ENCODE measurements around the gene SPINK4. TPM values are rescaled to one million over a fixed set of nuclear protein-coding genes. Genes with fewer than 3 reads are reported as not detected.

SPINK4 gene
- polyA plus RNA-seq, 3 donors from 2014 or later, result not detected

DNA sequence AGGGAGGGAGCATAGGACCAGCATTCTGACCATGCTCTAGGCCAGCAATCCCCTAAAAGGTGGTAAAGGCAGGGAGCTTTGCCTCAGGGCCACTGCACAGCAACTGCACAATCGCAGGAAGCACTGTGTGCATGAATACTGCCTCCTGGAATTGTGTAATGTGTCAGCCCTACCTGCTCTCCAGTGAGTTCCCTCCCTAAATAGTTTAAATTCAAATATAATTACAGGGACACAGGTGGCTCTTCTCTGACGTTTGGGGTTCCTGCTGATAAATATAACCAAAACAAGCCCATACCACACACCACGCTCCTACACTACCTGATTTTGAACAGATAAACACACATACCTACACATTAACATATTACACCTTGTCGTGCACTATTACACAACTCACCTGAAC, 15.5 kb downstream of the SPINK4 start:
- peak overlapping the region in 1 of 6 donors; percentile 4 for H3K27ac Mint-ChIP-seq
- no peak overlapping the region for H3K4me3 Mint-ChIP-seq
- no peaks in the 10 kb centered on the region for H3K9me3 Mint-ChIP-seq
- DNase-seq, result no peak
- H3K36me3 Mint-ChIP-seq, result peaks cover 35 to 64% (median 35%) of the 10 kb centered on the region in 3 donors
- peaks cover 0 to 11% of the 10 kb centered on the region in 2 donors for H3K4me1 Mint-ChIP-seq
- no peaks in the 10 kb centered on the region for H3K27me3 Mint-ChIP-seq (ENCODE audit: low read depth in 3 of 3)

GRCh38 chr9:33256236-33256635, 16.3 kb downstream of the SPINK4 start:
- Mint-ChIP-seq H3K36me3 (peaks cover 41 to 72% (median 42%) of the 10 kb centered on the region in 3 donors), H3K4me3 (no peak overlapping the region), H3K27ac (no peak overlapping the region), H3K27me3 (ENCODE audit: low read depth in 3 of 3) (no peaks in the 10 kb centered on the region), H3K9me3 (no peaks in the 10 kb centered on the region), H3K4me1 (peaks cover 0 to 16% of the 10 kb centered on the region in 2 donors)
- no peak for DNase-seq

DNA sequence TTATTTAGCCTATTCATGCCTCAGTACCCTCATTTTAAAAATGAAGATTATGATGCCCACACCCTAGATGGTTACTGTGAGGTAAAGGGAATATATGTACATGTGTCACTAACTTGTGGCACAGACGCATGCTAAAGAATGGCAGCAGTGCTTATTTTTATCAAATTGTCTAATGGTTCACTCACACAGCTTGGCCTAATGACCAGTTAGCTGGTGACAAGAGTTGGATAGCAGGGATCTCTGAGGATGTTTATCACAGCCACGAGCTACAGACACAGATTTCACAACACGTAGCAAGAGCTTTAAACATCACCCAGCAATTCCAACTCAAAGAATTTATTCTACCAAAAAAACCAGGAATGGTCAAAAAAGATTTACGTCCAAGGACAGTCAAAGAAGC, 17.3 kb downstream of the SPINK4 start:
- Mint-ChIP-seq H3K4me1 (peaks cover 0 to 21% of the 10 kb centered on the region in 2 donors), H3K27ac (no peak overlapping the region), H3K4me3 (no peak overlapping the region), H3K27me3 (ENCODE audit: low read depth in 3 of 3) (no peaks in the 10 kb centered on the region), H3K9me3 (no peaks in the 10 kb centered on the region), H3K36me3 (peaks cover 39 to 79% (median 42%) of the 10 kb centered on the region in 3 donors)
- DNase-seq, result no peak

DNA sequence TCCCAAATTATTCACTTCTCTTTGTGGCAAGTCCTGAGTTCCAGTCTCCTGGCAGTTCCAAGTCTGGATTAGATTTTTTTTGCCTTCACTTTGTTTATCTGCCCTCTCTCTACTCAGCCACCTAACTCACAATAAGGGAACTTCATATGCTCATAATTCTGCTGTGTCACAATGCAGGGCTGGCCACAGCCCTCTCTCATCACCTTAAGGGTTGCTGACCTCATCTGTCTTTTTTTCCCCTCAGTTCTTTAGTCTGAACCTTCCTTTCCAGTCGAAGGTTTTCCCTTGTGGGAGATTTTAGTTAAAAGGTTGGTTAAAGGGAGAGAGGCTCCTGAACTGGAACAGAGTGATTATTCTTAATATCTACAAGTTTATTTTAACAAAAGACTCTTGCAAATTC, 20.4 kb downstream of the SPINK4 start:
- Mint-ChIP-seq H3K36me3 (peaks cover 26 to 62% (median 35%) of the 10 kb centered on the region in 3 donors), H3K4me1 (peaks cover 17 to 43% of the 10 kb centered on the region in 2 donors), H3K4me3 (no peak overlapping the region)

DNA sequence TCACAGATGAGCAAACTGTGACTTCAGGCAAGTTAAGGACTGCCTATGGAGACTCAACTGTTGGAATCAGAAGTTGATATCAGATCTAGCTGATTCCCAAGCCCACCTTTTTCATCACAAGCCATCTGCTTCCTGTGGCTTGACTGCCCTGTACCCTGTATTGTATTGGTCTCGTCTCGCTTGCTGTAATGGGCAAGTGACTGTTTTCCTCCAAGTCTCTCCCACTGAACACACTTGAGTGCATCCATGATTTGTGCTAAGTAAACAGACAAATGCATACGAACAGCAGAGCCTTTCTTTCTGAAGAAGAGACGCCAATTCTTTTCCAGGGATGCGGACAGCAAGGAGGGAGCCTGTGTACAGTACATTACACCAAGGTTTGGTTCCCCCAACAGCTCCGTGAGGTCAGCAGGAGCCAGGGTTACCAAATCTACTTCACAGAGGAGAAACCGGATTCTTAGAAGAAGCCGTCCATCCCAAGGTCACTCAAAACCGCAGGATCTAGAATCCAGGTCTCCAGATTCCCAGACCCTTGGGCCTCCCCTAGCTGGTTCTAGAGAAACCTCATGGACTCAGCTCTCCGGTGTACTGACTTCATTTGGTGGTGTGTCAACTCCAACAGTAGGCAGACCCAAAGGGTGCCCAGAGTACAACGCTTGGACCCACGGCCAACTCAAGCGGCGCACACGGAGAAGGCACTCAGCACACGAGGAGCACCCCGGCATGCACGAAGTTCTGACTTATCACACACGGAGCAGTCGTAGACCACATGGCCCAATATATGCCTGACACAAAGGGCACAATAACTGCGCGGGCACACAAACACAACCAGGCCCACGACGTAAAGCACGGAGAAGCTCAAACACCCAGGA, 23.4 kb downstream of the SPINK4 start:
- Mint-ChIP-seq H3K4me3 (peak overlapping the region; percentile 91 to 99 (median 93)), H3K27ac (peak overlapping the region; percentile 89 to 98 (median 94)), H3K36me3 (peaks cover 18 to 44% (median 23%) of the 10 kb centered on the region in 3 donors), H3K9me3 (no peaks in the 10 kb centered on the region), H3K27me3 (ENCODE audit: low read depth in 3 of 3) (peaks cover 3 to 9% (median 4%) of the 10 kb centered on the region in 3 donors), H3K4me1 (peaks cover 31 to 73% of the 10 kb centered on the region in 2 donors)
- DNase-seq, result peak in 1 of 3 donors; percentile 6

More for the DNA sequence above, 20.4 kb downstream of the SPINK4 start:
- no peaks in the 10 kb centered on the region for H3K9me3 Mint-ChIP-seq
- DNase-seq, result no peak
- peak overlapping the region in 2 of 6 donors; percentile 14 to 48 for H3K27ac Mint-ChIP-seq
- peaks cover 3 to 9% (median 4%) of the 10 kb centered on the region in 3 donors for H3K27me3 Mint-ChIP-seq (ENCODE audit: low read depth in 3 of 3)

- H3K4me3 Mint-ChIP-seq, result peak overlapping the region; percentile 91 to 99 (median 93)
- peaks cover 31 to 74% of the 10 kb centered on the region in 2 donors for H3K4me1 Mint-ChIP-seq
- H3K36me3 Mint-ChIP-seq, result peaks cover 15 to 37% (median 17%) of the 10 kb centered on the region in 3 donors
Observed at GRCh38 chr9:33264003-33264472, 24.1 kb downstream of the SPINK4 start.

DNA sequence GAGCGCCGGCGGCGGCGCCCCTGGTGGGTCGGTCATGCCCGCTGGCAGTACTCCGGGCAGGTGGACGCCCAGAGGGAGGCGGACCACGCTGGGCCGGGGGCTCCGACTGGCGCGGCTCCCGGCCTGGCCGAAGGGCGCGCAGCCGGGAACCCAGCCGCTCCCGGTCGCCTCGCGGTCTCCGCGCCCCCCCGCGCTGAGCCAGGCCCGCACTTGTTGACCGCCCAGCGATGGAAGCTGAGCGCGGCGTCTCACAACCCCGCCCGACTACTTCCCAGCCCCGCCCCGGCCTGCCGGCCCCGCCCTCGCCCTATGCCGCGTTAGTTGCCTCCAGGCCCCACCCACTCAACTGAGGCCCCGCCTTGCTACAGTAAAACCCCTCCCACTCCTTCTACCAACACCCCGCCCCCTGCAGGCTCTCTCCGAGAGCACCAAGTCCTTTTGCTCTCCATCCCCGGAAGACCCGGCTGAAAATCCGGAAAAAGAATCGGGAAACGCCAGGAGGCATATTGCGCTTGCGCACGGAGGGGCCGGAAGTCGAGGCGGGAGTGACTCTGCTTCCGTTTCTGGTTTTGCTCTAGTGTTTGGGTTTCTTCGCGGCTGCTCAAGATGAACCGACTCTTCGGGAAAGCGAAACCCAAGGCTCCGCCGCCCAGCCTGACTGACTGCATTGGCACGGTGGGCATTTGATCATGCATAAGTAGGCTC, 24.7 kb downstream of the SPINK4 start, which contains the start of the genes BAG1 and CHMP5:
BAG1 (minus strand) TSS at position 236 of the 705 bp plus-strand sequence.
CHMP5 (plus strand) TSS at position 577 of the 705 bp plus-strand sequence; CDS start at position 607, 30 bp downstream.
- no peaks in the 10 kb centered on the region for H3K9me3 Mint-ChIP-seq
- peak within 1 kb of the TSS; percentile 91 to 99 (median 97) for H3K4me3 Mint-ChIP-seq
- H3K4me1 Mint-ChIP-seq, result peaks cover 31 to 71% of the 10 kb centered on the region in 2 donors
- peaks cover 3 to 9% (median 4%) of the 10 kb centered on the region in 3 donors for H3K27me3 Mint-ChIP-seq (ENCODE audit: low read depth in 3 of 3)
- H3K36me3 Mint-ChIP-seq, result peaks cover 14 to 34% (median 17%) of the 10 kb centered on the region in 3 donors
- H3K27ac Mint-ChIP-seq, result peak within 1 kb of the TSS; percentile 95 to 99 (median 98)
- peak; percentile 99 for DNase-seq

More at GRCh38 chr9:33264003-33264472, 24.1 kb downstream of the SPINK4 start:
- H3K9me3 Mint-ChIP-seq, result no peaks in the 10 kb centered on the region
- H3K27me3 Mint-ChIP-seq (ENCODE audit: low read depth in 3 of 3), result peaks cover 3 to 9% (median 4%) of the 10 kb centered on the region in 3 donors
- H3K27ac Mint-ChIP-seq, result peak overlapping the region; percentile 89 to 98 (median 94)
- DNase-seq, result peak; percentile 51 to 55 (median 54)

DNA sequence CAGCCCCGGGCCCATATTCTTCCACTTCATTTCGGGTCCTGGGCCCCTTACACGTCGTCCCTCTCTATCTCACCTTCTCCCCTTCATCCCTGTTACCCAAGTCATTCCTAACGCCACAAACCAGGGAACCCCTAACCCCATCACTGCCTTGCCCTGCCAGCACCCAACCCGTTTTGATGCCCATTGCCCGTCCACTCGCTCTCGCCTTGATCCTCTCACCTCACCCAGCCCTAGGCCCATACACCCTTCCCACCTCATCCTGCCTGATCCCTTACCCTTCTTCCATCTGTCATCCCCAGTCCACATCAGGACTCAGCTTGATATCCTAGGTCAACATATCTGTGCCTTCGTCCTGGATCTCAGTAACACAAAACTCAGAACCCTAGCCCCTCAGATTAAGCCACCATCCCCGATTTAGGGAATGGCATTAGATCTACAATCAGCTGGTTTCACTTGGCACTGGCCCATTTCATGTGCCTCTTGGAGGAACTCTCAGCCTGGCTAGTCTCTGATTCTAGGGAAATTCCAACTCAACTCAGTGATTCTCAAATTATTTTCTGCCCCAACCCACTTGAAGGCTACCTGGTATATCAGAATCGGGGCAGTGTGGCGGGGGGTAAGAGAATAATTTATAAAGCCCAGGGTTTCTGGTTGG, 25.4 kb downstream of the SPINK4 start:
- H3K27me3 Mint-ChIP-seq (ENCODE audit: low read depth in 3 of 3), result peaks cover 3 to 9% (median 4%) of the 10 kb centered on the region in 3 donors
- no peaks in the 10 kb centered on the region for H3K9me3 Mint-ChIP-seq
- H3K27ac Mint-ChIP-seq, result peak overlapping the region; percentile 95 to 99 (median 96)
- no peak for DNase-seq
- peaks cover 9 to 27% (median 14%) of the 10 kb centered on the region in 3 donors for H3K36me3 Mint-ChIP-seq
- peaks cover 31 to 64% of the 10 kb centered on the region in 2 donors for H3K4me1 Mint-ChIP-seq
- H3K4me3 Mint-ChIP-seq, result peak overlapping the region; percentile 89 to 98 (median 92)

DNA sequence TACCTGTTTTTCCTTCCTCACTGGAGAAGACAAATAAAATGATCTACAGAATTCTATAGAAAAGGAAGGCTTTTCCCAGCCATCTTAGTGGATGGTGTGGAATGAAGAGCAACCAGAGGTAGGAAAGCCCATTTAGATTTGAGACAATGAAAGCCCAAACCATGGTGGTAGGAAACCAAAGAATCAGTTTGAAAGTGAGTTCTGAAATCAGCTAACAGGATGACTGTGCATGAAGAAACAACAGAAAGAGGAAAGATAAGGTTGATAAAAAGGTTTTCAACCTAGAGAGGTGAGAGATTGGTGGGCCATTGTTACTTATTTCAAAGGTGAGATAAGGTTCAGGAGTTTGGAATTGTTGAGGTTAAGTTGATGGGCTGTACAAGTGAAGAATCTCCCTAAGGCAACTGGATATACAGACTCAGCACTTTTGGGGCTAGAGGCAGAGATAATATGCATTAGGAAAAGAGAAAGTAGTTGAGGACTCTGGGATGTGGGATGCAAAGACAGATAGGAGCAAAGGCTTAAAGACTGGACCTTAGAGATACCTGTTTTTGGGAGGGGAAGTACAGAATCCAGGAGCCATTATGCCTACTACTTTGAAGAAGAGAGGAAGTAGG, 27.3 kb downstream of the SPINK4 start:
- Mint-ChIP-seq H3K36me3 (peaks cover 10 to 25% (median 15%) of the 10 kb centered on the region in 3 donors), H3K9me3 (no peaks in the 10 kb centered on the region), H3K27ac (peak overlapping the region; percentile 37 to 99 (median 96)), H3K4me1 (peaks cover 31 to 62% of the 10 kb centered on the region in 2 donors), H3K27me3 (ENCODE audit: low read depth in 3 of 3) (peaks cover 3 to 9% (median 4%) of the 10 kb centered on the region in 3 donors), H3K4me3 (no peak overlapping the region)
- no peak for DNase-seq

DNA sequence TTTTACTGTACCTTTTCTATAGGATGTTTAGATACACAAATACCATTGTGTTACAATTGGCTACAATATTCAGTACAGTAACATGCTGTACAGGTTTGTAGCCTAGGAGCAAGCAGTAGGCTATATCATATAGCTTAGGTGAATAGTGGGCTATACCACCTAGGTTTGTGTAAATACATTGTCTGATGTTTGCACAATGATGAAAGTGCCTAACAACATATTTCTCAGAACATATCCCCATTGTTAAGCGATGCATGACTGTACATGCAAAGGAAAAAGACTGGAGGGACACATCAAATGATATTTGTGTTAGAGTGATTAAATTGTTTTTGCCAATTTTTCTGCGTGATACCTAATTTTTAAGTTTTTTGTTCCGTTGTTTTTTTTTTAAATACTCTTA, 30.2 kb downstream of the SPINK4 start:
- Mint-ChIP-seq H3K27me3 (ENCODE audit: low read depth in 3 of 3) (no peaks in the 10 kb centered on the region), H3K27ac (no peak overlapping the region), H3K9me3 (no peaks in the 10 kb centered on the region), H3K4me3 (no peak overlapping the region), H3K4me1 (peaks cover 16 to 51% of the 10 kb centered on the region in 2 donors), H3K36me3 (peaks cover 15 to 37% (median 18%) of the 10 kb centered on the region in 3 donors)
- DNase-seq, result no peak

- H3K27me3 Mint-ChIP-seq (ENCODE audit: low read depth in 3 of 3), result no peaks in the 10 kb centered on the region
- peaks cover 2 to 32% of the 10 kb centered on the region in 2 donors for H3K4me1 Mint-ChIP-seq
- no peak overlapping the region for H3K27ac Mint-ChIP-seq
- no peaks in the 10 kb centered on the region for H3K9me3 Mint-ChIP-seq
- DNase-seq, result no peak
- no peak overlapping the region for H3K4me3 Mint-ChIP-seq
- H3K36me3 Mint-ChIP-seq, result peaks cover 21 to 46% (median 24%) of the 10 kb centered on the region in 3 donors
Observed at GRCh38 chr9:33272061-33272460, 32.1 kb downstream of the SPINK4 start.

- Mint-ChIP-seq H3K27ac (peak overlapping the region in 3 of 6 donors; percentile 17 to 64 (median 18)), H3K27me3 (ENCODE audit: low read depth in 3 of 3) (no peaks in the 10 kb centered on the region), H3K4me3 (no peak overlapping the region), H3K4me1 (peaks cover 0 to 18% of the 10 kb centered on the region in 2 donors), H3K36me3 (peaks cover 25 to 55% (median 37%) of the 10 kb centered on the region in 3 donors), H3K9me3 (no peaks in the 10 kb centered on the region)
- DNase-seq, result no peak
Observed at GRCh38 chr9:33273266-33273971, 33.5 kb downstream of the SPINK4 start.
